GM12864 (cell line): Measurements from ENCODE around the gene OTUD7B.

ENCODE experiments used
- DNase-seq: peaks from one replicate; pipeline ENCODE4 v3.0.0-alpha.2; 2011; ENCODE audit warnings: low read depth
- H3K4me3 ChIP-seq: 2 replicates; pipeline ENCODE4 v1.5.1; 2011; ENCODE audit warnings: mild to moderate bottlenecking, low read depth, low read length, control low read depth
- TF ChIP-seq, protein P1 (sequence below): IDR thresholded peaks from 2 replicates; pipeline ENCODE4 v1.5.1; 2011; ENCODE audit warnings: low read depth, mild to moderate bottlenecking, moderate library complexity, low read length, control low read depth, inconsistent platforms; ENCODE audit errors: missing control alignments

The OTUD7B gene

DNA sequence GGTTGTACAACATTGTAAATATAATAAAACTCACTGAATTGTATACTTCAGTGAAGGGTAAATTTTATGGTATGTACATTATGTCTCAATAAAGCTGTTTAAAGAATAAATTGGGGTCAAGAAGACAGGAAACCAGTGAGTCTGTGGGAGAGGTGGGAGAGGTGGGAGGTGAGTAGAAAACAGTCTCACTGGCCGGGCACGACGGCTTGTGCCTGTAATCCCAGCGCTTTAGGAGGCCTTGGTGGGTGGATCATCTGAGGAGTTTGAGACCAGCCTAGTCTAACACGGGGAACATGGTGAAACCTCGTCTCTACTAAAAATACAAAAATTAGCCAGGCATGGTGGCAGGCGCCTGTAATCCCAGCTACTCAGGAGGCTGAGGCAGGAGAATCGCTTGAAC, 78.1 kb downstream of the OTUD7B start:
- H3K4me3 ChIP-seq = no peak overlapping the region
- TF ChIP-seq, protein P1, sequence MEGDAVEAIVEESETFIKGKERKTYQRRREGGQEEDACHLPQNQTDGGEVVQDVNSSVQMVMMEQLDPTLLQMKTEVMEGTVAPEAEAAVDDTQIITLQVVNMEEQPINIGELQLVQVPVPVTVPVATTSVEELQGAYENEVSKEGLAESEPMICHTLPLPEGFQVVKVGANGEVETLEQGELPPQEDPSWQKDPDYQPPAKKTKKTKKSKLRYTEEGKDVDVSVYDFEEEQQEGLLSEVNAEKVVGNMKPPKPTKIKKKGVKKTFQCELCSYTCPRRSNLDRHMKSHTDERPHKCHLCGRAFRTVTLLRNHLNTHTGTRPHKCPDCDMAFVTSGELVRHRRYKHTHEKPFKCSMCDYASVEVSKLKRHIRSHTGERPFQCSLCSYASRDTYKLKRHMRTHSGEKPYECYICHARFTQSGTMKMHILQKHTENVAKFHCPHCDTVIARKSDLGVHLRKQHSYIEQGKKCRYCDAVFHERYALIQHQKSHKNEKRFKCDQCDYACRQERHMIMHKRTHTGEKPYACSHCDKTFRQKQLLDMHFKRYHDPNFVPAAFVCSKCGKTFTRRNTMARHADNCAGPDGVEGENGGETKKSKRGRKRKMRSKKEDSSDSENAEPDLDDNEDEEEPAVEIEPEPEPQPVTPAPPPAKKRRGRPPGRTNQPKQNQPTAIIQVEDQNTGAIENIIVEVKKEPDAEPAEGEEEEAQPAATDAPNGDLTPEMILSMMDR = no peak
- no peak for DNase-seq

DNA sequence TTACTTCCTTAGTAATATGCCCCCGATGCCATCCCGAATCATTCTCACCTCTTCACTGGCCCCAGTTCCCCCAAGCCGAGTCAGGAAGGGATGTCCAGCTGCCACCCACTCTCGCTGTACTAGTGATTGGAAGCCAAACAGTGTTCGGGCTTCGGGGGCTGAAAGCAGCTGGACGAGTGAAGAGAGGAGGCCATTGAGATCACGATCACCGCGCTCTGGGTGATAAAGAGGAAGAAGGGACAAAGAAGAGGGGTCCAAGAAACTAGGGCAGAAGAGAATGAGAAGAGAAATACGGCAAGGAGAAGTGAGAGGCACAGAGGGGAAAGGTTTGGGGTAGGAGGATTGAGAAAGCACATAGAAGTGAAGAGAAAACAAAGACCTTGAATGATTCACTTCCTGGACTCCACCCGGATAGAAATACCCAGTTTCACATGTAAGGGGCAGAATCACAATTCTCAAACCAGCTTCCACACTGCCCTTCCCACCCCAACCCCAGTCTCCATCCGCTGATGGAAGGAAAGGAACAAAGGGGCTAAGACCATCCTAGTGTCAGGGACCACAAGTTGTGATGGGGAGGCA, 79.2 kb downstream of the OTUD7B start:
- TF ChIP-seq, protein P1 = no peak
- H3K4me3 ChIP-seq = no peak overlapping the region
- no peak for DNase-seq

DNA sequence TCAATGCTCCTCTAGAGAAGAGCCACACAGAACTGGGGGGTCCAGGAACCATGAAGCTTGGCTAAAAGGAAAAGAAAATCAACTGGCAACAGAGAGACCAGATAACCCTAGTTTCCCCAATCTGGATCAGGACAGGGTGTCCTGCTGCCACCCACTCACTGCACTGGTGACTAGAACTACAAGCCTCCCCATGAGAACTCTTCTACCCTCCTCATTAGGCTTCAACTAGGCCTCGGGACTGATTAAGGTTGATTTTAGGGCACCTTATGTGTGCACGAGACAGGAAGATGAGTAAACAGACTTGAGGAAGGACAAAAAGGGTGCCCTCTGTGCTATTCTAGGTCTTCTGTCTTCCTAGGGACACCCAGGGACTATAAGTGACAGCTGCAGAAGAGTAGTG, 80.7 kb downstream of the OTUD7B start:
- DNase-seq = no peak
- TF ChIP-seq, protein P1 = no peak

DNA sequence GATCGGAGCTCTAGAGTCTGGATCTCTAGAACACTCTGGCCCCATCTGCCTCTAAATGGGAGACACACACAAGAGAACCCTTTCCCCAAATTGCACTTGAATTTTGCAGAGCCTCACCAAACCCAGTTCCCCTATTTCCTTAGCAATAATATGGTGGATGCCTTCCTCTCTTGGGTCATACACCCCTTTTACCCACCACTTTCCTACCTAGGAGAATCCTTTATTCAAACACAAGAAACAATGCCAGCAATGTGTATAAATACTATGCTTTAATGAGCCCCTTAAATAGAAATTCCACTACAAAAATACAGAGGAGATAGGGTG, 82.2 kb downstream of the OTUD7B start:
- peak overlapping the region; percentile 88 for H3K4me3 ChIP-seq
- TF ChIP-seq, protein P1 = no peak
- DNase-seq = no peak

More for the DNA sequence above, 80.7 kb downstream of the OTUD7B start:
- no peak overlapping the region for H3K4me3 ChIP-seq

DNA sequence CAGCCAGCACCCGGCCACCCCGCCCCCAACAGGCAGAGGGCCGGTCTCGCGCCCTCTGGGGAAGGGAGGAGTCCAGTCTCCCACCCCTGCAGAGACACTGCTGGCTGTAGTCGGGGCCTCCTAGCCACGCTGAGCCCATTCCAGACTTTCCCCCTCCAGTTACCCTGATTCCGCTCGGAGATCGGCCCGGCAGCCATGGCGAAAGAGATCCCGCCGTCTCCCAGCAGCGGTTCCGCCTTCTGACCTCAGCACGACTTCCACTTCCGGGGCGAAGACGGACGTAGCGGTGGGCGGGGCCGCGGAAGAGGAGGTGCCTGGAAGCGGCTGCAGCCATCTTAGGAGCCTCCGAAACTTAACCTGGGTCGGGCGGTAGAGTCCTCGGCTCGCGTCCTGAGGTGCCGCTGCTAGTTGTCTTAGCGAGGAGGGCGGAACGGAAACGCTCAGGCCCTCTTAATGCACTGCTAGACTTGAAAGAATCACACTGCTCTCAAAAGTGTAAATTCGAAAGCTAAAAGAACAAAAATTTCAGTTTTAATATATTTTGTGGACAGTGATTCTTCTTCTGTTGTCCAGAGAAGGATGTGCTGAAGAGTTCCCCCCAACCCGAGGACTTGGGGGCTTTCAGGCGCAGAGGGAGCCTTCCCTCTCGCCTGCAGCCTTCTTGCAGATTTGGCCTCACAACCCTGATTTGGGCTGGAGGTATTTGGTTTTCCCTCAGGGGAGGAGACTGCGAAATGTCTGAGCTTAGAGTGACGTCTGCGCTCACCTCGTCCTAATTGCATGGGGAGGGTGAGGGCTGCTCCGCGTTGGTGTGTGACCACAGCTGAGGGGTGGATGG, 82.7 kb downstream of the OTUD7B start, which contains the start of gene SF3B4:
Gene SF3B4, minus strand, starts transcription at position 241 of the 838 bp plus-strand sequence. Its CDS starts 44 bp downstream, at position 197.
- TF ChIP-seq, protein P1 = no peak
- DNase-seq = peak; percentile 88
- H3K4me3 ChIP-seq = peak within 1 kb of the TSS; percentile 88

DNA sequence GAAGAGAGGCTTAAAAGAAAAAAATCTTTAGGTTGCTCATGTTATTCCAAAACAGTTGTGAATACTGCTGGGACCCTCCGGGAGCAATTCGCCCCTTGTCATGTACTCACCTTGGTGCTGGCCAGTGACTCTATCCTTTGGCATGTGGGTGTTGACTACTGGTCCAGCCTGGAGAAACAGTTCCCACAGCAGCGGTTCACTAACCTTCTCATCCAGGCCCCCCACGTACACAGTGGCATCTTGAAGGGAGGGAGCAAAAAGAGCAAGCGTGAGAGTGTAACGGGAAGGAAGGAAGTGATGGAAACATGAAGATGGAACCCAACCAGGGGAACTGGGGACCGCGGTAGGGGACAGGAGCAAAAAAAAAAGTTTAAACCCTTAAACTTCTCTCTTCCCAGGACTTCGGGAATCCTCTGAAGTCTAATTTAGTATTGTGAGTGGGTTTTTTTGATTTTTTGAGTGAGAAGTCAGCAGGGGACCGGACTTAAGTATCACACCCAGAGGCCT, 83.4 kb downstream of the OTUD7B start:
- TF ChIP-seq, protein P1 = no peak
- H3K4me3 ChIP-seq = peak overlapping the region; percentile 88
- no peak for DNase-seq
